Psoas muscle (tissue), 8 donors: ENCODE results near the gene UPF2. TPM values are rescaled to one million over a fixed set of nuclear protein-coding genes. Genes with fewer than 3 reads are reported as not detected.

ENCODE experiments used
- ATAC-seq, 4 donors: fragments of 200-7000 bp; cut with Tn5 transposase; one replicate each; pipeline ENCODE4 v1.9.1; 2020; ENCODE audit warnings: moderate library complexity in 3 of 4, mild to moderate bottlenecking in 2 of 4
- DNase-seq, 2 donors: peaks; one replicate each; pipeline ENCODE4 v3.0.0-alpha.2; 2020
- H3K27ac ChIP-seq: fragments of 200-600 bp; one replicate; pipeline ENCODE4 v1.8.0; 2022
- H3K27me3 ChIP-seq, 3 donors: fragments of 200-600 bp in 1 of 3; one replicate each; pipeline versions ENCODE4 v1.6.1 to v1.8.0; 2013 to 2022; ENCODE audit warnings: low read length in 2 of 3, mild to moderate bottlenecking in 2 of 3, moderate library complexity in 1 of 3; ENCODE audit not compliant: insufficient read depth in 3 of 3
- H3K36me3 ChIP-seq, 2 donors: fragments of 200-600 bp in 1 of 2; one replicate each; pipeline versions ENCODE4 v1.6.1 to v1.8.0; 2013 to 2022; ENCODE audit warnings: low read depth in 1 of 2, mild to moderate bottlenecking in 1 of 2, moderate library complexity in 1 of 2; ENCODE audit not compliant: insufficient read depth in 1 of 2
- H3K4me1 ChIP-seq: fragments of 200-600 bp; one replicate; pipeline ENCODE4 v1.8.0; 2022
- H3K4me3 ChIP-seq: fragments of 200-600 bp; one replicate; pipeline ENCODE4 v1.8.0; 2022; ENCODE audit warnings: mild to moderate bottlenecking
- H3K9me3 ChIP-seq: fragments of 200-600 bp; one replicate; pipeline ENCODE4 v1.8.0; 2022
- WGBS, 3 donors: extraction: QIAGEN DNeasy Blood & Tissue Kit; methylation state at CpG; one replicate each; pipeline versions ENCODE4 v1.1.6 to v1.1.7; 2013; 5-methylcytosine and 5-hydroxymethylcytosine counted together
- intact Hi-C, 2 donors: fragments of 100-400 bp; cut with DNase I; formaldehyde crosslinking; loops; one replicate each; pipeline versions ENCODE4 v1.11.0 to v1.14.2; 2022
- polyA plus RNA-seq, 3 donors: library from polyadenylated mRNA; stranded (reverse); fragments of 200-250 nt; gene quantifications; one replicate each; pipeline ENCODE4 v1.2.3, GENCODE V29; 2013
- total RNA-seq, 4 donors: library from RNA; stranded (reverse); fragmentation: NEBNext Ultra II Directional in 2 of 4; extraction: Animal tissue kit (Norgen Biotek cat#: 25700) in 2 of 4; gene quantifications; one replicate each; pipeline versions ENCODE4 v1.2.1 to v1.2.4, GENCODE V29; 2021 to 2023
- TF ChIP-seq, protein P1 (sequence below): fragments of 200-600 bp; IDR thresholded peaks from one replicate; pipeline ENCODE4 v1.8.0; 2022; ENCODE audit warnings: antibody characterized with exemption
- donor health status: healthy with polysubstance abuse.
- donor health status: DM: no; HTN: no; CAD: no; lungs with moderate emphysema.
- donor health status: Bipolar disorder and iron deficiency.
- donor health status: healthy.
- donor health status: DM: yes; HTN: yes; CAD: no.
- donor health status: DM: no; HTN: no; CAD: no.
- donor health status: DM: no; HTN: no; CAD: no.
- donor health status: DM: yes; HTN: yes; CAD: no.

Gene UPF2
- total and polyA plus RNA-seq, 7 donors = 12.7 to 35.1 (median 23.6) TPM

DNA sequence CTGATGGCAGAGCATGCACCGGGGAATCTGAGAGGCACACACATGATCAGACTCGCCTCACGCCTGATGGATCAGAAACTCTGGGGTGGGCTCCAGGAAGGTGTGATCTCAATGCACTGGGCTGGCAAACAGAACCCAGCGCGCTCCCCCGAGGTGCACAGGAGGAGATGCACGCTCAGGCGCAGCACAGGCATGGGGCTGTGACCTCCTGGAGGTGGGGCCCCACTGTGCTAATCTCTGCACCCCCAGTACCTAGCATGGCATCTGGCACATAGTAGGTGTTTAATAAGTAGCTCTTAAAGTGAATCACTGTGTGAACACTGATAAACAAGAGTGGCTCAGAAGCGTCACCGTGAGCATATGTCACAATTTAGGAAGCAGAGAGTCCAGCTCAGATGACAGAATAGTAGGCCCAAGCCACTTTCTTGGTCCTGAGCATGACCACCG is 161.6 kb downstream of the UPF2 start:
- DNase-seq = no peak
- ATAC-seq = no peak
- WGBS, 3 donors = 85 to 88% (median 86%) methylated on average over 11 of the region's 11 CpGs
- TF ChIP-seq, protein P1, sequence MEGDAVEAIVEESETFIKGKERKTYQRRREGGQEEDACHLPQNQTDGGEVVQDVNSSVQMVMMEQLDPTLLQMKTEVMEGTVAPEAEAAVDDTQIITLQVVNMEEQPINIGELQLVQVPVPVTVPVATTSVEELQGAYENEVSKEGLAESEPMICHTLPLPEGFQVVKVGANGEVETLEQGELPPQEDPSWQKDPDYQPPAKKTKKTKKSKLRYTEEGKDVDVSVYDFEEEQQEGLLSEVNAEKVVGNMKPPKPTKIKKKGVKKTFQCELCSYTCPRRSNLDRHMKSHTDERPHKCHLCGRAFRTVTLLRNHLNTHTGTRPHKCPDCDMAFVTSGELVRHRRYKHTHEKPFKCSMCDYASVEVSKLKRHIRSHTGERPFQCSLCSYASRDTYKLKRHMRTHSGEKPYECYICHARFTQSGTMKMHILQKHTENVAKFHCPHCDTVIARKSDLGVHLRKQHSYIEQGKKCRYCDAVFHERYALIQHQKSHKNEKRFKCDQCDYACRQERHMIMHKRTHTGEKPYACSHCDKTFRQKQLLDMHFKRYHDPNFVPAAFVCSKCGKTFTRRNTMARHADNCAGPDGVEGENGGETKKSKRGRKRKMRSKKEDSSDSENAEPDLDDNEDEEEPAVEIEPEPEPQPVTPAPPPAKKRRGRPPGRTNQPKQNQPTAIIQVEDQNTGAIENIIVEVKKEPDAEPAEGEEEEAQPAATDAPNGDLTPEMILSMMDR = no peak
- Histone ChIP-seq H3K4me3 (no peak overlapping the region), H3K4me1 (peaks cover 2% of the 10 kb centered on the region), H3K36me3 (no peaks in the 10 kb centered on the region), H3K27me3 (no peaks in the 10 kb centered on the region), H3K27ac (no peak overlapping the region), H3K9me3 (no peaks in the 10 kb centered on the region)
- intact Hi-C loops = no loop called here

DNA sequence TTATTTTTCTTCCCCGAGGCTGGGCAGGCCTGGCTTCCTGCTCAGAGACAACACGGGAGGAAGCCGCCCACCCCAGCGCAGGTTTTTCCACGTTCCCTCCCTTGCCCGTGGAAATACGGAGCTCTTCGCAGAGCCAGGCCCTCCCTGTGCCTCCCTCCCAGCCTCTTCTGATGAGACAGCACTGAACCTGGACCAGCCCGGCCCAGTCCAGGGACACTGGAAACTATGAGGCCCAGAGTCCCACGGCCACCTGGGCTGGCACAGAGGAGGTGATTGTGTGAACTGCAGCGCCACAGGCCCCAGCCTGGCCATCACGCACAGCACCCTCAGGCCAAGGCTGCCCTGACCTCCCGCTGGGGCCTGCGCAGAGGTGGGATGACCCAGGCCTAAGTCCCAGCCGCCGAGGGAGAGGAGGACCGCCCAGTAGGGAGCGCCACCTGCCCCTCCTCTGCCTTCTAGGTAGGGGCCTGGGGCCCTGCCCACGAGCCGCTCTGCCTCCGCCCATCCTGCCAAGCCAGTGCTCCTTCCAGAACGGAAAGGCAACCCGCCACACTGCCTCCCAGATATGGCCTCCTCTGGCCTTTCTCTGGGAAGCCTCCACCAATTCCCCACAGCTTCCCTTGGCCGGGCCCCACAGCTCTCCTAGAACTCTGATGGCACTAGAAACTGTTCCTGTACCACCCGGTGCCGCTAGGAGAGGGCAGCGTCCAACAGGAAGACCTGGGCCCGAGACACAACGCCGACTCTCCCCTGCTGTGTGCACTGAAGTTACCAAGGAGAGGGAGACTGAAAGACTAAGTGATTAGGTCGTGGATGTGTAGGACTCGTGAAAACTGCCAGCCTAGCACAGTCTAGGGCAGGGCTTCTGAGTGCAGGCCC is 162.2 kb downstream of the UPF2 start:
- Histone ChIP-seq H3K4me1 (peaks cover 6% of the 10 kb centered on the region), H3K4me3 (no peak overlapping the region), H3K27ac (no peak overlapping the region), H3K27me3 (no peaks in the 10 kb centered on the region), H3K9me3 (no peaks in the 10 kb centered on the region), H3K36me3 (no peaks in the 10 kb centered on the region)
- no peak for DNase-seq
- no peak for ATAC-seq
- TF ChIP-seq, protein P1 = no peak
- intact Hi-C loops = no loop called here
- 80 to 87% (median 87%) methylated on average over 29 to 32 of the region's 32 CpGs for WGBS, 3 donors

DNA sequence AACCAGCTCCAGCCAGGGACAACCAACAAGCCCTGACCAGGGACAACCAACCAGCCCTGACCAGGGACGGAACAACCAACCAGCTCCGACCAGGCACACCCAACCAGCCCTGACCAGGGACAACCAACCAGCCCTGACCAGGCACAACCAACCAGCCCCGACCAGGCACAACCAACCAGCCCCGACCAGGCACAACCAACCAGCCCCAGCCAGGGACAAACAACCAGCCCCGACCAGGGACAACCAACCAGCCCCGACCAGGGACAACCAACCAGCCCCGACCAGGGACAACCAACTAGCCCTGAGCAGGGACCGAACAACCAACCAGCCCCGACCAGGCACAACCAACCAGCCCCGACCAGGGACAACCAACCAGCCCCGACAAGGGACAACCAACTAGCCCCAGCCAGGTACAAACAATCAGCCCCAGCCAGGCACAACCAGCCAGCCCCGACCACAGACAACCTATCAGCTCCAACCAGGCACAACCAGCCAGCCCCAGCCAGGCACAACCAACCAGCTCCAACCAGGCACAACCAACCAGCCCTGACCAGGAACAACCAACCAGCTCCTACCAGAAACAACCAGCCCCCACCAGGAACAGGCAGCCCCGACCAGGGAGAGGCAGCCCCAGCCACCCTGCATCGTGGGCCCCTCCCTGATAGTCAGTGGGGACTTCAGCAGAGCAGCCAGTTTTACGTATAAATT is 163.1 kb downstream of the UPF2 start:
- no peak overlapping the region for H3K4me3 ChIP-seq
- H3K9me3 ChIP-seq = no peaks in the 10 kb centered on the region
- peaks cover 6% of the 10 kb centered on the region for H3K4me1 ChIP-seq
- H3K36me3 ChIP-seq = no peaks in the 10 kb centered on the region
- no peak for ATAC-seq
- 85 to 89% (median 86%) methylated on average over 14 to 15 of the region's 15 CpGs for WGBS, 3 donors
- DNase-seq = no peak
- no peak overlapping the region for H3K27ac ChIP-seq
- TF ChIP-seq, protein P1 = no peak
- H3K27me3 ChIP-seq = no peaks in the 10 kb centered on the region
- intact Hi-C loops = no loop called here

DNA sequence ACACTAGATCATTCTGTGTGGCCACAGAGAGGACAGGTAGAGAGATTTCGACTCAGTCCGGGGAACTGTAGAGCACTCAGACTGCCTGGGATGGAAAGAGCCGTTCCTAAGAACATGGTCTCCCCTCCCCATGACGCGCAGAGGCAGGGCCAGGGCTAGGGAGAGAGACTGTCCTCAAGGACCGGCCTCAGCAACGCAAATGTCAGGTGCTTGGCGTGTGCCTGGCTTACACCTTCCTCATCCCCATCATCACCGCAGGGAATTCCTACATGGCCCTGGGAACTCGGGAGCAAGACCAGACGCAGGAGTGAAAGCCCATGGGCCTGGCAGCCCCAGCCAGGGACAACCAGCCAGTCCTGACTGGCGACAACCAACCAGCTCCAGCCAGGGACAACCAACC is 163.8 kb downstream of the UPF2 start:
- no peak for ATAC-seq

More for the DNA sequence above, 163.8 kb downstream of the UPF2 start:
- Histone ChIP-seq H3K9me3 (no peaks in the 10 kb centered on the region), H3K27me3 (no peaks in the 10 kb centered on the region), H3K27ac (no peak overlapping the region), H3K4me3 (no peak overlapping the region), H3K36me3 (no peaks in the 10 kb centered on the region), H3K4me1 (peaks cover 6% of the 10 kb centered on the region)
- peak in 1 of 2 donors; percentile 19 for DNase-seq
- 86 to 89% (median 86%) methylated on average over 12 of the region's 12 CpGs for WGBS, 3 donors
- intact Hi-C loops = no loop called here
- TF ChIP-seq, protein P1 = no peak
